ENCODE data around the gene SUSD6. TPM values are rescaled to one million over a fixed set of nuclear protein-coding genes. Genes with fewer than 3 reads are reported as not detected.
A peak's percentile ranks its signal among the peaks of the same experiment; 100 is the strongest.

Gene SUSD6
- total and polyA plus RNA-seq, 9 of the 15 experiments (the other 6 are each of a cell fraction or from before 2014, with no cell fraction given): 2.9 to 20.7 (median 5.6) TPM

GRCh38 chr14:69629225-69630127 lies 18.1 kb downstream of the SUSD6 start (continued):
- TF ChIP-seq ZBTB49 (CRISPR knock-in tag; IDR thresholded peaks at IDR 0.05; ENCODE audit: borderline replicate concordance) (no peak), ZFP1 (CRISPR knock-in tag; IDR thresholded peaks at IDR 0.05) (no peak), ZSCAN32 (CRISPR knock-in tag; IDR thresholded peaks at IDR 0.05) (no peak), ZNF143 (CRISPR knock-in tag; IDR thresholded peaks at IDR 0.05) (no peak), U2AF1 (optimal IDR thresholded peaks at IDR 0.05; ENCODE audit: low read depth, low read length) (no peak), CREBBP (IDR thresholded peaks at IDR 0.05; ENCODE audit: low read depth, low read length) (no peak), DIDO1 (tag; IDR thresholded peaks at IDR 0.05; ENCODE audit: low read depth) (no peak), ARID1B (IDR thresholded peaks at IDR 0.05) (peak; percentile 76), ZNF263 (CRISPR knock-in tag; IDR thresholded peaks at IDR 0.05; ENCODE audit: borderline replicate concordance) (peak; percentile 81; the same call in 1 of the 2 replicates), EP300 (IDR thresholded peaks at IDR 0.05; ENCODE audit: low read length) (peak; percentile 85; the same call in 1 of the 2 replicates), AFF1 (IDR thresholded peaks at IDR 0.05; ENCODE audit: low read depth in 1 of 2, partially characterized antibody in 2 of 2) (no peak), CBFA2T2 (conservative IDR thresholded peaks at IDR 0.05) (peak; percentile 69), TEAD4 (IDR thresholded peaks at IDR 0.05; ENCODE audit: low read length) (peak; percentile 60), TEAD4 (CRISPR knock-in tag; IDR thresholded peaks at IDR 0.05; ENCODE audit: borderline replicate concordance) (no peak), CREB3L1 (IDR thresholded peaks at IDR 0.05; ENCODE audit: borderline replicate concordance, low read depth) (no peak), SAFB2 (IDR thresholded peaks at IDR 0.05; ENCODE audit: borderline replicate concordance, low read depth, low read length, severe bottlenecking) (no peak), MEIS2 (IDR thresholded peaks at IDR 0.05; ENCODE audit: partially characterized antibody) (peak; percentile 23), HIVEP1 (CRISPR knock-in tag; IDR thresholded peaks at IDR 0.05) (no peak), FOXJ2 (tag; IDR thresholded peaks at IDR 0.05) (no peak), ERF (CRISPR knock-in tag; IDR thresholded peaks at IDR 0.05) (no peak), SREBF2 (CRISPR knock-in tag; IDR thresholded peaks at IDR 0.05) (no peak)
